Muscle layer of duodenum (tissue), 2 donors: ENCODE data around the gene LYRM4.

Experiments used
- H3K27ac ChIP-seq: one replicate; pipeline ENCODE4 v1.7.0; 2013; ENCODE audit warnings: mild to moderate bottlenecking, low read length
- H3K27me3 ChIP-seq: one replicate; pipeline ENCODE4 v1.7.0; 2013; ENCODE audit warnings: low read depth, mild to moderate bottlenecking, control low read depth, low read length
- H3K36me3 ChIP-seq, 2 donors: one replicate each; pipeline ENCODE4 v1.7.0; 2013; ENCODE audit warnings: low read length in 2 of 2, control low read depth in 1 of 2, mild to moderate bottlenecking in 1 of 2; ENCODE audit not compliant: insufficient read depth in 2 of 2, control insufficient read depth in 1 of 2
- H3K4me1 ChIP-seq, 2 donors: one replicate each; pipeline ENCODE4 v1.7.0; 2013; ENCODE audit warnings: low read length in 2 of 2, mild to moderate bottlenecking in 2 of 2, control low read depth in 1 of 2, moderate library complexity in 1 of 2; ENCODE audit not compliant: insufficient read depth in 2 of 2, control insufficient read depth in 1 of 2
- H3K4me3 ChIP-seq, 2 donors: one replicate each; pipeline ENCODE4 v1.7.0; 2013; ENCODE audit warnings: low read length in 2 of 2, low read depth in 1 of 2, mild to moderate bottlenecking in 1 of 2
- H3K9me3 ChIP-seq, 2 donors: one replicate each; pipeline ENCODE4 v1.7.0; 2013; ENCODE audit warnings: low read length in 2 of 2, control low read depth in 1 of 2, mild to moderate bottlenecking in 1 of 2; ENCODE audit not compliant: control insufficient read depth in 1 of 2
- donor health status: healthy.

LYRM4 gene

DNA sequence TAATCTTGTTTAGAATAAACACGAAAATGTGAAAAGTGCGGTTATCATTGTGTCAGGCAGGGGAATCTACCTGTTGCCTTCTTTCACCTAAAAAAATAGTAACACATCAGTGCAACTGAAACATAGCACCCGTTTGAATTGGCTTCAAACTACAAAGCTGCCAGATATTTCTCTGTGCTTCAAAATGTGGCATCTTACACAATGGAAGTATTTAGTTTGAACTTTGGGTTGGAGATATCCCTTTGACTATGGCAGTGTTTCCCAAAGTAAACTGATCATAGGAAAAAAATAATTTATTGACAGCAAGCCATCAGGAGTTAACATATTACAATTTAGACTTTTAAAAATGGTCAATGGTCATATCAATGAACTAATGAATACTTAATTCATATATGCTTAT is 172.0 kb downstream of the LYRM4 start:
- Histone ChIP-seq H3K4me3 (no peak overlapping the region), H3K9me3 (no peaks in the 10 kb centered on the region), H3K4me1 (peaks cover 0 to 14% of the 10 kb centered on the region in 2 donors), H3K36me3 (no peaks in the 10 kb centered on the region), H3K27ac (no peak overlapping the region), H3K27me3 (no peaks in the 10 kb centered on the region)

DNA sequence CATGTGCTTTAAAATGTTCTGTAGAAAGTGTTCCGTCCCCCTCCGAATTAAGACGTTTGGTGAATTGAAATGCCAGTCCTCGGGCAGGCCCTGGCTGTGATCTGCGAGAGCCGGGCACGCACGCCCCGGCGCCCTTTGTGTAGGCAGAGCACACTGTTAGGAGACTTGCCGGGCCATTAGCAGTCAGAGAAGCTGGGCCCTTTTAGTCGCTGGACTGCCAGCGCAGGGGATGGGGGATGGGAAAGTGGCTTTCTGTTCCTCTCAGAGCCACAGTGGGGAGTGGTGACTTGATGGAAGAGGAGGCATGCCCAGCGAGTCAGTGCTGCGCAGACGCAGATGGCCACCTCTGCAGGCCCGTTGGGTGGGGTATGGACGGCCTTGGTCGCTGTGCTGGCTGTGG is 173.4 kb downstream of the LYRM4 start:
- H3K27ac ChIP-seq, result no peak overlapping the region

DNA sequence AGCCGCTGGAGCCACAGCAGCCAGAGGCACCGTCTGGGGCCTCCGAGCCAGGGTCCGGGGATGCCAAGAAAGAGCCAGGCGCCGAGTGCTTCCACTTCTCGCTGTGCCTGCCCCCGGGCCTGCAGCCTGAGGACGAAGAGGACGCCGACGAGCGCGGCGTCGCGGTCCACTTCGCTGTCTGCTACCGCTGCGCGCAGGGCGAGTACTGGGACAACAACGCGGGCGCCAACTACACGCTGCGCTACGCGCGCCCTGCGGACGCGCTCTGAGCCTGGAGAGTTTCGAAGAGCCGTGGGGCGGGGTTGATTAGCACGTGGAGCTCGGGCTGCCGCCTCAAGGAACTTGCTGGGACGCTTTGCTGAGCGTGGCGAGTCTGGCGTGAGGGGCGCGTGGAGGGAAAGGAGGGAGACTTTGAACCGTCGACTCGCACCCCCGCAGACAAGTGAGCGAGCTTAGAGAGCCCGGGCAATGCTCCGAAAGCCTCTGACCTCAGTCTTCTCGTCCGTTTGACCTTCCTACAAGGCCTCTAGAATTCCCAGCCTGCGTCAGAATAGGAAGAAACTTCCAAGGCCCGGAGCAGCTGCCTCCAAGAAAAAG is 174.4 kb downstream of the LYRM4 start:
- H3K4me1 ChIP-seq, result peaks cover 0 to 14% of the 10 kb centered on the region in 2 donors
- H3K27me3 ChIP-seq, result no peaks in the 10 kb centered on the region
- H3K9me3 ChIP-seq, result no peaks in the 10 kb centered on the region
- peak overlapping the region; percentile 3 to 87 for H3K4me3 ChIP-seq
- no peak overlapping the region for H3K27ac ChIP-seq
- no peaks in the 10 kb centered on the region for H3K36me3 ChIP-seq

More for the DNA sequence above, 173.4 kb downstream of the LYRM4 start:
- no peaks in the 10 kb centered on the region for H3K9me3 ChIP-seq
- H3K36me3 ChIP-seq, result no peaks in the 10 kb centered on the region
- H3K4me1 ChIP-seq, result peaks cover 0 to 14% of the 10 kb centered on the region in 2 donors
- no peaks in the 10 kb centered on the region for H3K27me3 ChIP-seq
- no peak overlapping the region for H3K4me3 ChIP-seq

DNA sequence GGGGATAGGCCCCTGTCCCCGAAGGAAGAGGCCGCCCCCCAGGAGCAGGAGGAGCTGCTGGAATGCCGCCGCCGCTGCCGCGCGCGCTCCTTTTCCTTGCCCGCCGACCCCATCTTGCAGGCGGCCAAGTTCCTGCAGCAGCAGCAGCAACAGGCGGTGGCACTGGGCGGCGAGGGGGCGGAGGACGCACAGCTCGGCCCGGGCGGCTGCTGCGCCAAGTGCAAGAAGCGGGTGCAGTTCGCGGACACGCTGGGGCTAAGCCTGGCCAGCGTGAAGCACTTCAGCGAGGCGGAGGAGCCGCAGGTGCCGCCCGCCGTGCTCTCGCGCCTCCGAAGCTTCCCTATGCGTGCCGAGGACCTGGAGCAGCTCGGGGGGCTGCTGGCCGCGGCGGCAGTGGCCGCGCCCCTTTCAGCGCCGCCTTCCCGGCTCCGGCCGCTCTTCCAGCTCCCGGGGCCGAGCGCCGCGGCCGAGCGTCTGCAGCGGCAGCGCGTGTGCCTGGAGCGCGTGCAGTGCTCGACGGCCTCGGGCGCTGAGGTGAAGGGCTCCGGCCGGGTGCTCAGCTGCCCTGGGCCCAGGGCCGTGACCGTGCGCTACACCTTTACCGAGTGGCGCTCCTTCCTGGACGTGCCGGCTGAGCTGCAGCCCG is 175.0 kb downstream of the LYRM4 start:
- no peaks in the 10 kb centered on the region for H3K27me3 ChIP-seq
- H3K4me3 ChIP-seq, result peak overlapping the region; percentile 55 to 87
- H3K4me1 ChIP-seq, result peaks cover 0 to 14% of the 10 kb centered on the region in 2 donors
- no peaks in the 10 kb centered on the region for H3K9me3 ChIP-seq
- no peak overlapping the region for H3K27ac ChIP-seq
- H3K36me3 ChIP-seq, result no peaks in the 10 kb centered on the region

DNA sequence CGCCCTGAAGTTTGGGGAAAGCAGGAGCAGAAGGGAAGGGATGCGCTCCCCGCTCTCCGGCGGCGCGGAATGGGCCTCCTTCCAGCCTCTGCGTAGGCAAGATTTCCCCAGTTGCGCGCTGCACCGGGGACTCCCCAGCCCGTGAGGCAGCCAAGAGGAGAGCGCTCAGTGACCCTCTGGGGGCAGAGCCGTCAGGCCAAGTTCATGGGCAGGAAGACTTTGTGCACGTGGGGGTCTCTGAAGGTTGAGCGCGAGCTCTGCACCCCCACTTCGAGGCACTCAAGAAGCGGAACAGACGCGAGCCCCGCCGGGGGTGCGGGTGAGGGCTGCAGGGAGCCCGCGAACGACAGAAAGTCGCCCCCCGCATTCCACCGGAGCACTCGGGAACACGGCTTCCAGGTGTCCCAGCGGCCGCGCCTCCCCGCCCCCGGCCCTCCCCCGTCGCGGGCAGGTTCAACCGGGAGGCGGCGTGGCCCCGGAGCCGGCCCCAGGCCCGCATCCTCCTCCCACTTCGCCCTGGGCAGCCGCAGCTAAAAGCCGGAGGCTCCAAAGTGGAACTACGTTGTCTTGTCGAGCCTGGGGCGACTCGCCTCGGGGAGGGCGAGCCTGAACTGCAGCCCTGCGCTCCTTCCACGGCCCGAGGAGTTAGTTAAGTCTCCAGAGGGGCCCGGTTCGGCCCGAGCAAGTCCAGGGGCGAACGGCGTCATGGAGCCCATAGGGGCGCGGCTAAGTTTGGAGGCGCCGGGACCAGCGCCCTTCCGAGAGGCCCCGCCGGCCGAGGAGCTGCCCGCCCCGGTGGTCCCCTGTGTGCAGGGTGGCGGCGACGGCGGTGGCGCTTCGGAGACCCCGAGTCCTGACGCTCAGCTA is 175.7 kb downstream of the LYRM4 start, which contains the start of gene PPP1R3G:
TSS of gene PPP1R3G (plus strand) at position 561 of the 867 bp plus-strand sequence. CDS start at position 706, 145 bp downstream.
- Histone ChIP-seq H3K4me3 (peak within 1 kb of the TSS; percentile 55 to 87), H3K27ac (no peak within 1 kb of the TSS), H3K27me3 (no peaks in the 10 kb centered on the region), H3K4me1 (peaks cover 0 to 14% of the 10 kb centered on the region in 2 donors), H3K9me3 (no peaks in the 10 kb centered on the region), H3K36me3 (no peaks in the 10 kb centered on the region)

DNA sequence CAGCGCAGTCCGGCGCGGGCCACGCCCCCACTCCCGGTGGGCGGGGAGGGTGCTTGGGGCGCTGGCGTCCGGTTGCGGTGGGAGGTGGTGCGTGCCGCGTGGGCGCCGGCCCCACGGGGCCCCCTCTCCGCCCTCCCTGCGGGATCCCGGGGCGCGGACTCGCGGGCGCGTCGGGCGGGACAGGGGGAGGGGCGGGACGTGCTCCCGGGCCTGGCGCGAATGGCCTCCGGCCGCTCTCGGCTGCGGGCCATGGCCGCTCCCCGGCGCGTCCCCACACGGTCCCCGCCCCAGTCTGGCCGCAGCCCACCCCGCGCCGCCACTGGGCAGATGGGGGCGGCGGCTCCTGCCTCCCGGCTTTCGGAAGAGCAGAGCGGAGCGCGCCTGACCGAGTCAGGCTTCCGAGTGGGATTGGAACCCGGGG is 176.4 kb downstream of the LYRM4 start:
- Histone ChIP-seq H3K4me3 (peak overlapping the region; percentile 55 to 87), H3K27ac (no peak overlapping the region), H3K27me3 (no peaks in the 10 kb centered on the region), H3K36me3 (no peaks in the 10 kb centered on the region), H3K9me3 (no peaks in the 10 kb centered on the region), H3K4me1 (peaks cover 0 to 14% of the 10 kb centered on the region in 2 donors)

DNA sequence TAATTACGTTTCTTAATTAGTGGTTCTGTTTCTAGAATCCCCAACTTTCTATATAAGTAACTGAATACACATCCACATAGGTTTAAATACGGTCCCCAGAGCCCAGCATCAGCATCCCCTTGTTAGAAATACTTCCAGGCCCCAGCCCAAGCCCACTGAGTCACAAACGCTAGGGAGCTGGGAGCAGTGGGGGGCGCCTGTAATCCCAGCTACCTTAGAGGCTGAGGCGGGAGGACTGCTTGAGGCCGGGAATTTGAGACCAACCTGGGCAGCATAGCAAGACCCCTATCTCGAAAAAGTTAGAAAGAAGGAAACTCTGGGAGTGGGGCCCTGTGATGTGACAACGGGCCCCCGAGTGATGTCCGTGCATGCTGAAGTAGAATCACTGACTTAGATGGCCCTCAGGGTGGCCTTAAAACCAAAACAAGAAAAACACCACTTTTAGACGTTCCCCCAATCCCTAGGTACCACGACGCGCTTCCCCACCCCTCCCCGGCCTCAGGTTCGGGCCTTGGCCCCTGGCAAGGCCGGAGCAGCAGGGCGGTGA is 176.9 kb downstream of the LYRM4 start:
- Histone ChIP-seq H3K27me3 (no peaks in the 10 kb centered on the region), H3K4me1 (peaks cover 0 to 14% of the 10 kb centered on the region in 2 donors), H3K27ac (no peak overlapping the region), H3K4me3 (peak overlapping the region in 1 of 2 donors; percentile 87), H3K36me3 (no peaks in the 10 kb centered on the region), H3K9me3 (no peaks in the 10 kb centered on the region)

DNA sequence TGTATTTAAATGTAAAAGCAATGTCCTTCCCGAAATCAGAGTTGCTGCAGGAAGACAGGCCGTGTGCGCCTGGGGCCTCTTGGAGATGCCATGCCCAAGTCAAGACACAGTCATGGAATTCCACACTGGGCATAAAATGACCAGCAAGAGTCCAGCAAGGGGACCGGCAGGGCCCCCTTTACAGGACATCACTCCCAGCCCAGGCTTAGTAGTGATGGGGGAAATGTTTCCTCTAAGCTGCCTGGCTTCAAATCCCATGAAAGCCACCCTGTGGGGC is 177.5 kb downstream of the LYRM4 start:
- Histone ChIP-seq H3K9me3 (no peaks in the 10 kb centered on the region), H3K4me3 (no peak overlapping the region), H3K4me1 (peaks cover 0 to 14% of the 10 kb centered on the region in 2 donors), H3K36me3 (no peaks in the 10 kb centered on the region), H3K27me3 (no peaks in the 10 kb centered on the region), H3K27ac (no peak overlapping the region)

DNA sequence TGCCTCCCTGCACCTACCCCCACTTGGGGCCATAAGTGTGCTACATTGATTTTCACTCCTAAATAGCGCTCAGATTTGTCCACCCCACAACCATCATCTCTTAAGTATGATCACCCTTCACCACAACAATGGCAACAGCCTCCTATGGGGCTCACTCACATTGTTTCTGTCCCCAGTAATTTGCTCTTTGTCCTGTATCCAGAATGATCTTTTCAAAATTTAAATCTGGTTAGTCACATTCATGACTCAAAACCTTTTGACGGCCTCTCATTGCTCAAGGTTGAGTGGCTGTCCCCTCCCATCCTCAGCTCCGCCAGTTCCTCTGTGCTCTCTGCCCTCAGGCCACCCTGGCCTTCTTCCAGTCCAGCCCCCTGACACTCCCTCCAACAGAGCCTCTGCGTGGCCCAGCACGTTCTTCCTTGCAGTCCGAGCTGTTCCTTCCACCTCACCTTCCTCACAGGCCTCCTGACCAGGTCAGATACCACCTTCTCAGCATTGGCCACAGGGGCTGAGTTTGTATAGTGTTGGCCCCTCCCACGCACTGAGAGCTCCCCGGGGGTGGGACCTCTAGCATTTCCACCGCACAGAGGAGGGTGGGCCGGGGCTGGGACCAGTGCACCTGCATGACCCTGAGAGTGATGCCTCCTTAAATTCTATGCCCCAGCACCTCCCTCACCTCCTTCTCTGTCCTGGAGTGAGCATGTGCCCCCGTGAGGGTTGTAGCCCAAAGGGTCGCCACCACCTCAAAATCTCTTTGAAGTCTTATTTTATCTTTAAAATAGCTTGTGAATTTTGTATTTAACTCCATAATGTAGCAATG is 178.1 kb downstream of the LYRM4 start:
- no peaks in the 10 kb centered on the region for H3K9me3 ChIP-seq
- H3K27ac ChIP-seq, result no peak overlapping the region
- H3K27me3 ChIP-seq, result no peaks in the 10 kb centered on the region
- H3K4me1 ChIP-seq, result peaks cover 0 to 14% of the 10 kb centered on the region in 2 donors
- no peaks in the 10 kb centered on the region for H3K36me3 ChIP-seq
- no peak overlapping the region for H3K4me3 ChIP-seq

DNA sequence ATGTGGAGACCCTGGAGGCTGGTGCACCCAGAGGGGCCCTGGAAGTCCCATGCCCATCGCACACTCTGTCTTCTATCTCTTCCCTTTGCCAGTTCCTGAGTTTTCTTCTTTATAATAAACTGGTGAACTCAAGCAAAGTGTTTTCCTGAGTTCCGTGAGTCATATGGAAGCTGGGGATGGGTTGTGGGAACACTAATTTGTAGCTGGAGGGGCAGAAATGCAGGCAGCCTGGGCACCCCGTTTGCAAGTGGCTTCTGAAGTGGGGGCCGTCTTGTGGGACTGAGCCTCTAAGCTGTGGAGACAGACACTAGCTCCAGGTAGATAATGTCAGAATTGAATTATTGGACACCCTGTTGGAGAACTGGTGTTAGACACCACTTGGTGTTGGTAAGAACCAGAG is 178.8 kb downstream of the LYRM4 start:
- no peaks in the 10 kb centered on the region for H3K9me3 ChIP-seq
- H3K36me3 ChIP-seq, result no peaks in the 10 kb centered on the region
- peaks cover 0 to 14% of the 10 kb centered on the region in 2 donors for H3K4me1 ChIP-seq
- H3K4me3 ChIP-seq, result no peak overlapping the region
- H3K27me3 ChIP-seq, result no peaks in the 10 kb centered on the region
- no peak overlapping the region for H3K27ac ChIP-seq
